ENCODE data around the gene STAC3. TPM values are rescaled to one million over a fixed set of nuclear protein-coding genes. Genes with fewer than 3 reads are reported as not detected.
"Not testable (repeated sequence)": the region's sequence is repeated elsewhere in the genome, so short reads cannot be mapped to it uniquely, and the experiment has no call there.

STAC3 gene
- total RNA-seq: 15.3 and 28.4 TPM in 2 replicates
- 5.4 and 6.6 TPM in 2 replicates for polyA plus RNA-seq

- no peak for DNase-seq (ENCODE audit: low read depth in 1 of 2, low spot score in 1 of 2)
- no peak within 1 kb of the TSS for H3K4me3 ChIP-seq
- H3K4me1 ChIP-seq (ENCODE audit: low read depth): peaks cover 13% of the 10 kb centered on the region
Observed at GRCh38 chr12:57250956-57251355, at the start of gene STAC3. Gene STAC3, minus strand, starts transcription at chr12:57251187. Its CDS starts 1,551 bp downstream, at chr12:57249636.

DNA sequence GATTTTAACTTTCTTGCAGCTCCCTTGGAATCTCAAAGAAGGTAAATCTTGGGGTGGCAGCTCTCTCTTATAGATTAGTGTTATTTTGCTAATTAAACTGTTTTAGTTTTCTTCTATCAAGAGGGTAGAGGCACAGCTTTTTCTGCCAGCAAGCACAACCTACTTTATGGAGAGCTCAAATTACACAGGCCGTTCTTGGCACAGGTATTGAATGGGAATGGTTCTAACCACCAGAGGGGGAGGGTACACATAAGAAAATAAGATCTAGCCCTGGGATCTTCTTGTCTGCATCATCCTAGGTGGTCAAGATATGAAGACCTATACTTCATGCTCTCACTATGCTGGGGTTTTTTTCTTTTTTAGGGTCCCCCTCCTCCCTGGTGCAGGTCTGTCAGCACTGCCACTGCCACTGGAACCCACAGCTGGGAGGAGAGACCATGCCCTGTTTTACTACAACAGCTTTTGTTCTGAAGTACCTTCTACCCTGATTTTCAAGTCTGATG lies 48.6 kb upstream of the STAC3 start:
- Histone ChIP-seq H3K27me3 (no peaks in the 10 kb centered on the region), H3K4me3 (no peak overlapping the region), H3K4me1 (ENCODE audit: low read depth) (no peaks in the 10 kb centered on the region), H3K27ac (no peak overlapping the region), H3K9me3 (ENCODE audit: low read depth) (no peaks in the 10 kb centered on the region), H3K36me3 (peaks cover 19% of the 10 kb centered on the region)
- peak; percentile 10 for DNase-seq (ENCODE audit: low read depth in 1 of 2, low spot score in 1 of 2)
- TF ChIP-seq, protein P1, sequence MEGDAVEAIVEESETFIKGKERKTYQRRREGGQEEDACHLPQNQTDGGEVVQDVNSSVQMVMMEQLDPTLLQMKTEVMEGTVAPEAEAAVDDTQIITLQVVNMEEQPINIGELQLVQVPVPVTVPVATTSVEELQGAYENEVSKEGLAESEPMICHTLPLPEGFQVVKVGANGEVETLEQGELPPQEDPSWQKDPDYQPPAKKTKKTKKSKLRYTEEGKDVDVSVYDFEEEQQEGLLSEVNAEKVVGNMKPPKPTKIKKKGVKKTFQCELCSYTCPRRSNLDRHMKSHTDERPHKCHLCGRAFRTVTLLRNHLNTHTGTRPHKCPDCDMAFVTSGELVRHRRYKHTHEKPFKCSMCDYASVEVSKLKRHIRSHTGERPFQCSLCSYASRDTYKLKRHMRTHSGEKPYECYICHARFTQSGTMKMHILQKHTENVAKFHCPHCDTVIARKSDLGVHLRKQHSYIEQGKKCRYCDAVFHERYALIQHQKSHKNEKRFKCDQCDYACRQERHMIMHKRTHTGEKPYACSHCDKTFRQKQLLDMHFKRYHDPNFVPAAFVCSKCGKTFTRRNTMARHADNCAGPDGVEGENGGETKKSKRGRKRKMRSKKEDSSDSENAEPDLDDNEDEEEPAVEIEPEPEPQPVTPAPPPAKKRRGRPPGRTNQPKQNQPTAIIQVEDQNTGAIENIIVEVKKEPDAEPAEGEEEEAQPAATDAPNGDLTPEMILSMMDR (IDR thresholded peaks at IDR 0.05; ENCODE audit: low read depth, low read length): no peak

More at GRCh38 chr12:57250956-57251355, at the start of gene STAC3:
- Histone ChIP-seq H3K9me3 (ENCODE audit: low read depth) (no peaks in the 10 kb centered on the region), H3K27me3 (no peaks in the 10 kb centered on the region), H3K27ac (peak within 1 kb of the TSS; percentile 59), H3K36me3 (no peaks in the 10 kb centered on the region)
- TF ChIP-seq, protein P1 (IDR thresholded peaks at IDR 0.05; ENCODE audit: low read depth, low read length): no peak

DNA sequence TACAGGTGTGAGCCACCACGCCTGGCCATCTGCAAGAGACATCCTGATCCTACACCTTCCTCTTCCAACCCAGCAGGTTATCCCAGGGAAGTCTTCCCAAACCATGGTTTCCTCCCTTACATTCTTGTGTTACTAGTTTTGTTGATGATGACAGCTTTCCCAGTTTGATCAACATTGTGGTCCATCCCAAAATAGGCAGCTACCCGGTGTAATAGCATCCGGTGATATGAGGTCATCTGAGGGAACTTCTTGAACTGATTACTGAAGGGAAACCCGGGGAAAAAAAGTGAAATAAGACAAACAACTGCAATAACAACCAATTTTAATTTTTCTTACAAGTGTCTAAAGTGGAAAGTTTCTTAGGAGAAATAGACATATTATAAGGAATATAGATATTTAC lies 45.3 kb upstream of the STAC3 start:
- H3K27ac ChIP-seq: no peak overlapping the region
- peaks cover 31% of the 10 kb centered on the region for H3K36me3 ChIP-seq
- no peak for DNase-seq (ENCODE audit: low read depth in 1 of 2, low spot score in 1 of 2)
- TF ChIP-seq, protein P1 (IDR thresholded peaks at IDR 0.05; ENCODE audit: low read depth, low read length): no peak
- H3K4me3 ChIP-seq: no peak overlapping the region
- no peaks in the 10 kb centered on the region for H3K9me3 ChIP-seq (ENCODE audit: low read depth)
- H3K4me1 ChIP-seq (ENCODE audit: low read depth): no peaks in the 10 kb centered on the region
- H3K27me3 ChIP-seq: no peaks in the 10 kb centered on the region

DNA sequence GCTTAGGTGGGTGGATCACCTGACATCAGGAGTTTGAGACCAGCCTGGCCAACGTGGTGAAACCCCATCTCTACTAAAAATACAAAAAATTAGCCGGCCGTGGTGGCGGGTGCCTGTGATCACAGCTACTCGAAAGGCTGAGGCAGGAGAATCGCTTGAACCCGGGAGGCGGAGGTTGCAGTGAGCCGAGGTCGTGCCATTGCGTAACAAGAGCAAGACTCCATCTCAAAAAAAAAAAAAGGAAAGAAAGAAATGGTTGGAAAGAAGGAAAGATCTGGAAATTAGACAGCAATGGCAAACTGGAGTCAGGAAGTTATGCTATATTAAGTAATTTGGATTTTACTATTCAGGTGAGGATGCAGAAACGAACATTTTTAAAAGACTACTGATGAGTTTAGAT lies 31.1 kb upstream of the STAC3 start:
- not testable (repeated sequence) for H3K27ac ChIP-seq; H3K4me1 ChIP-seq (ENCODE audit: low read depth); H3K4me3 ChIP-seq; H3K27me3 ChIP-seq; DNase-seq (ENCODE audit: low read depth in 1 of 2, low spot score in 1 of 2); H3K9me3 ChIP-seq (ENCODE audit: low read depth)
- peaks cover 25% of the 10 kb centered on the region for H3K36me3 ChIP-seq

GRCh38 chr12:57280211-57281062 lies 29.4 kb upstream of the STAC3 start:
- no peak overlapping the region for H3K27ac ChIP-seq
- DNase-seq (ENCODE audit: low read depth in 1 of 2, low spot score in 1 of 2): peak in 1 of 2 donors; percentile 91
- TF ChIP-seq, protein P1 (IDR thresholded peaks at IDR 0.05; ENCODE audit: low read depth, low read length): no peak

More at GRCh38 chr12:57280211-57281062, 29.4 kb upstream of the STAC3 start:
- Histone ChIP-seq H3K36me3 (peaks cover 25% of the 10 kb centered on the region), H3K27me3 (no peaks in the 10 kb centered on the region), H3K4me3 (no peak overlapping the region), H3K9me3 (ENCODE audit: low read depth) (no peaks in the 10 kb centered on the region), H3K4me1 (ENCODE audit: low read depth) (no peaks in the 10 kb centered on the region)

Measured in cardiac muscle cell (in vitro differentiated cells and primary cell).